H1 (cell line): Measurements from ENCODE around the gene PRRT4. TPM values are rescaled to one million over a fixed set of nuclear protein-coding genes. Genes with fewer than 3 reads are reported as not detected.

ENCODE experiments used
- CTBP2 ChIP-seq: IDR thresholded peaks from 2 replicates; pipeline ENCODE4 v1.7.0; 2011; ENCODE audit warnings: borderline replicate concordance, mild to moderate bottlenecking, moderate library complexity, mixed read lengths, low read length; ENCODE audit not compliant: insufficient read depth, insufficient read length
- FOSL1 ChIP-seq: IDR thresholded peaks from 2 replicates; pipeline ENCODE4 v1.6.1; 2011; ENCODE audit warnings: mild to moderate bottlenecking, low read depth, low read length, moderate library complexity; ENCODE audit not compliant: insufficient read depth
- POU5F1 ChIP-seq: IDR thresholded peaks from 2 replicates; pipeline ENCODE4 v1.6.1; 2011; ENCODE audit warnings: low read depth, mild to moderate bottlenecking, low read length, moderate library complexity
- RXRA ChIP-seq: IDR thresholded peaks from 2 replicates; pipeline ENCODE4 v1.6.1; 2011; ENCODE audit warnings: low read depth, mild to moderate bottlenecking, low read length, moderate library complexity; ENCODE audit not compliant: insufficient read depth
- SIRT6 ChIP-seq: IDR thresholded peaks from one replicate; pipeline ENCODE4 v1.7.1; 2012; ENCODE audit warnings: low read length, inconsistent platforms
- TEAD4 ChIP-seq: IDR thresholded peaks from 2 replicates; pipeline ENCODE4 v1.6.1; 2012; ENCODE audit warnings: low read depth, low read length, inconsistent platforms, mixed read lengths
- USF2 ChIP-seq: IDR thresholded peaks from 2 replicates; pipeline ENCODE4 v1.6.1; 2011; ENCODE audit warnings: low read length, improper control_type of control experiment
- polyA plus RNA-seq, 7 experiments: library from polyadenylated mRNA; depleted of rRNA in 3 of 7; stranded (reverse) in 5 of 7; unstranded in 2 of 7; fragments of >200 nt in 5 of 7; fragments of 200-250 nt in 2 of 7; gene quantifications; 1 replicate in 5 of 7; 2 replicates in 1 of 7; 4 replicates in 1 of 7; pipeline versions ENCODE4 v1.2.1 to v1.2.3, GENCODE V29; 2011 to 2013; ENCODE audit warnings: missing spikeins in 2 of 7, mixed read lengths in 2 of 7
- total RNA-seq: library from RNA; stranded (reverse); fragmentation: NEBNext Ultra II Directional; extraction: Animal tissue kit (Norgen Biotek cat#: 25700); gene quantifications from 2 replicates; pipeline ENCODE4 v1.2.1, GENCODE V29; 2021

Gene PRRT4
- total and polyA plus RNA-seq, 2 of the 8 experiments (the other 6 are each of a cell fraction or from before 2014, with no cell fraction given), result 0.34 to 1.0 TPM

- TF ChIP-seq USF2 (no peak), SIRT6 (no peak), RXRA (no peak), CTBP2 (no peak), FOSL1 (no peak), TEAD4 (no peak), POU5F1 (no peak)
Measured at GRCh38 chr7:128409596-128410450, 48.3 kb upstream of the PRRT4 start, which contains the start of gene IMPDH1 (continued).
